BJ (cell line): Measurements from ENCODE around the gene PTPN21. TPM values are rescaled to one million over a fixed set of nuclear protein-coding genes. Genes with fewer than 3 reads are reported as not detected.

Source experiments
- CTCF ChIA-PET: fragments of 350-600 bp; formaldehyde crosslinking; extraction: SDS; loops from one replicate; lab custom pipeline; 2021; ENCODE audit warnings: antibody characterized with exemption, inconsistent platforms; lab: Yijun Ruan, JAX
- POLR2A ChIA-PET: fragments of 300-600 bp; sonication (Branson Sonifier 250); formaldehyde crosslinking; extraction: SDS; loops from one replicate; lab custom pipeline; 2021; ENCODE audit warnings: antibody characterized with exemption; lab: Charles Lee
- DNase-seq: peaks from one replicate; pipeline ENCODE4 v3.0.0-alpha.2; 2011; ENCODE audit warnings: low read depth
- H3K27me3 ChIP-seq: 2 replicates; pipeline ENCODE4 v1.6.0; 2011; ENCODE audit warnings: low read length; ENCODE audit not compliant: control insufficient read depth, insufficient read depth
- H3K36me3 ChIP-seq: 2 replicates; pipeline ENCODE4 v1.5.1; 2011; ENCODE audit warnings: low read length; ENCODE audit not compliant: control insufficient read depth, insufficient read depth
- H3K4me3 ChIP-seq: 2 replicates; pipeline ENCODE4 v1.5.1; 2011; ENCODE audit warnings: low read depth, mild to moderate bottlenecking, control low read depth, low read length
- polyA plus RNA-seq: library from polyadenylated mRNA; depleted of rRNA; stranded (reverse); fragments of >200 nt; gene quantifications from 2 replicates; pipeline ENCODE4 v1.2.3, GENCODE V29; 2011
- TF ChIP-seq, protein P1 (sequence below): IDR thresholded peaks from 2 replicates; pipeline ENCODE4 v1.5.1; 2011; ENCODE audit warnings: low read depth, mild to moderate bottlenecking, control low read depth, inconsistent platforms, low read length, moderate library complexity; ENCODE audit not compliant: insufficient read depth

PTPN21 gene
- polyA plus RNA-seq, 1 experiment = 9.1 TPM

DNA sequence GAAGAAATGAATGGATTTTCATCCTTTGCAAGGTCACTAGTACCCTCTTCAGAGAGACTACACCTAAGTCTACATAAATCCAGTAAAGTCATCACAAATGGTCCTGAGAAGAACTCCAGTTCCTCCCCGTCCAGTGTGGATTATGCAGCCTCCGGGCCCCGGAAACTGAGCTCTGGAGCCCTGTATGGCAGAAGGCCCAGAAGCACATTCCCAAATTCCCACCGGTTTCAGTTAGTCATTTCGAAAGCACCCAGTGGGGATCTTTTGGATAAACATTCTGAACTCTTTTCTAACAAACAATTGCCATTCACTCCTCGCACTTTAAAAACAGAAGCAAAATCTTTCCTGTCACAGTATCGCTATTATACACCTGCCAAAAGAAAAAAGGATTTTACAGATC is 128.5 kb downstream of the PTPN21 start:
- TF ChIP-seq, protein P1, sequence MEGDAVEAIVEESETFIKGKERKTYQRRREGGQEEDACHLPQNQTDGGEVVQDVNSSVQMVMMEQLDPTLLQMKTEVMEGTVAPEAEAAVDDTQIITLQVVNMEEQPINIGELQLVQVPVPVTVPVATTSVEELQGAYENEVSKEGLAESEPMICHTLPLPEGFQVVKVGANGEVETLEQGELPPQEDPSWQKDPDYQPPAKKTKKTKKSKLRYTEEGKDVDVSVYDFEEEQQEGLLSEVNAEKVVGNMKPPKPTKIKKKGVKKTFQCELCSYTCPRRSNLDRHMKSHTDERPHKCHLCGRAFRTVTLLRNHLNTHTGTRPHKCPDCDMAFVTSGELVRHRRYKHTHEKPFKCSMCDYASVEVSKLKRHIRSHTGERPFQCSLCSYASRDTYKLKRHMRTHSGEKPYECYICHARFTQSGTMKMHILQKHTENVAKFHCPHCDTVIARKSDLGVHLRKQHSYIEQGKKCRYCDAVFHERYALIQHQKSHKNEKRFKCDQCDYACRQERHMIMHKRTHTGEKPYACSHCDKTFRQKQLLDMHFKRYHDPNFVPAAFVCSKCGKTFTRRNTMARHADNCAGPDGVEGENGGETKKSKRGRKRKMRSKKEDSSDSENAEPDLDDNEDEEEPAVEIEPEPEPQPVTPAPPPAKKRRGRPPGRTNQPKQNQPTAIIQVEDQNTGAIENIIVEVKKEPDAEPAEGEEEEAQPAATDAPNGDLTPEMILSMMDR = no peak
- no peaks in the 10 kb centered on the region for H3K27me3 ChIP-seq
- no peaks in the 10 kb centered on the region; the same call in 1 of the 2 replicates for H3K36me3 ChIP-seq
- H3K4me3 ChIP-seq = no peak overlapping the region
- CTCF ChIA-PET = no interaction called here
- POLR2A ChIA-PET = no interaction called here
- DNase-seq = no peak

DNA sequence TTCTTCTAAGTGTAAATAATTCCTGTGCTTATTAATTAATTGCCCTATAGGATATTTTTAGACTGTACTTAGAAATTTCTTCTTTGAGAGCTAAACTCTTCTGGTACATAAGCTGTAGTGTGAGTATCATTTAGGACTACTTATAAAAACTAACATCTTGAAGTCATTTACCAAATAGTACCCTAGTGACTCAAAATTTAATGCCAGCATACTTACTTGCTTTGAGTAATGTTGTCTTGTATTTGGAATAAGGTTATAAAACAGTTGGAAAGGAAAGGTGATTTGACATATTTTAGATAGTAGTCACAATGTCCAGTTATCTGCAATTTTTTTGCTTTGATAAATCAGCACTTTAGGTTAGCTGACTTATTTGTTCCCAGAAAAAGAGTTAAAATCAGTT is 130.2 kb downstream of the PTPN21 start:
- Histone ChIP-seq H3K4me3 (no peak overlapping the region), H3K27me3 (no peaks in the 10 kb centered on the region), H3K36me3 (no peaks in the 10 kb centered on the region; the same call in 1 of the 2 replicates)
- POLR2A ChIA-PET = no interaction called here
- TF ChIP-seq, protein P1 = no peak
- CTCF ChIA-PET = no interaction called here
- peak; percentile 43 for DNase-seq

DNA sequence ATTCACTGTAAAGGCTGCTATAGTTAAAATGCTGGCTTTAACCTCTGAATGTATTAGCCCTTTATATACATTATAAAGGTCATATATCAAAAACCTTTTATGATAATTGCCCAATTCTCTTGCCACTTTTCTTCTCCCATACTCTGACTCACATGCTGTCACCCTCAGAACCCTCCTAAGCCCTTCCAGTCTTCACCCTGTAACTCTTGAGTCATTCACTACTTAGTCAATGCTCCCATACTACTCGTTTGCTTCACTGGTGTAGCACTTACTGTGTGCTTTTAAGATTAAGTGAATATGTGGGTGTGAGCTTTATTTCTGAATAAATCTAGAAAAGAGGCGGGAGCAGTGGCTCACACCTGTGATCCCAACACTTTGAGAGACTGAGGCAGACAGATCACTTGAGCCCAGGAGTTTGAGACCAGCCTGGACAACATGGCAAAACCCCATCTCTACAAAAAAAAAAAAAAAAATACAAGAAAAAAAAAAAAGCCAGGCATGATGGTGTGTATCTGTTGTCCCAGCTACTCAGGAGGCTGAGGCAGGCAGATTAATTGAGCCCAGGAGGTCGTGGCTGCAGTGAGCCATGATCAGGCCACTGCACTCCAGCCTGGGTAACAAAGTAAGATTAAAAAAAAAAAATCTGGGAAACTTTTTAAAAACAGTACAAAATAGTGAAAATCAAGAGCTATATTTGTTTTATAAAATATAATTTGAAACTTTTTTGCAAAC is 131.7 kb downstream of the PTPN21 start:
- Histone ChIP-seq H3K36me3 (no peaks in the 10 kb centered on the region; the same call in 1 of the 2 replicates), H3K27me3 (no peaks in the 10 kb centered on the region), H3K4me3 (no peak overlapping the region)
- DNase-seq = peak; percentile 28
- CTCF ChIA-PET = no interaction called here
- POLR2A ChIA-PET = no interaction called here
- TF ChIP-seq, protein P1 = no peak

DNA sequence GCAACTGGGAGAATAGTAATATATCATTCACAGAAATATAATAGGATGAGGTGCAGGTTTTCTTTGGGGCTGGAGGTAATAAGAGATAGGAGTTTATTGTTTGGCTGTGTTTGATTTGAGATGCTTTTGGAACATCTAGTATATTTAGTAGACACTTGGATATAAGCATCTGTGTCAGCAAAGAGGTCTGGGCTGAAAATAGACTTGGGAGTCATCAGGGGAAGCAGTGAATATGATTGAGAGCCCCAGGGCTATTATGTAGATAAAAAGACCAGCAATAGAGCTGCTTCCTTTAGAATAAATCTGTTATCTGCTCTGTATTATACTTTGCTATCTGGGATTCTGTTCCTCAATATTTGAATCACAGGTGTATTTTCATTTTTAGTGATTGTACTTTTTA is 132.8 kb downstream of the PTPN21 start:
- no peak for DNase-seq
- Histone ChIP-seq H3K36me3 (no peaks in the 10 kb centered on the region; the same call in 1 of the 2 replicates), H3K4me3 (no peak overlapping the region), H3K27me3 (no peaks in the 10 kb centered on the region)
- ChIA-PET CTCF (no interaction called here), POLR2A (no interaction called here)
- TF ChIP-seq, protein P1 = no peak

DNA sequence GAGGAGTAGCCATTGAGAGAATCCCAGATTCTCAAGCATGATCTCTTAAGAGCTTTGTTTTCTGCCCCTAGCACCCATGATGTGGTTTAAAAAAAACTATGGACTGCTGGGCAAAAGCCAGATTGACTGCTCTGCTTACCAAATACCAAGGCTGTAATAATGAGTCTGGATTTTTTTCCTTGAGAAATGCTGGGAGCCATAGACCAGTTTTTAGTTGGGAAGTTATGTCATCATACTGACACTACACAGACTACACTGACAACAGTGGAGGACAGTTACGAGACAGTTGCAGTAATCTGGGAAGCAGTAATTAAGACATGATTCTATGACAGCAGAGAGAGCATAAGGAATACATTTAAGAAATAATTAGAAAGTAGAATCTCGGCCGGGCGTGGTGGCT is 133.5 kb downstream of the PTPN21 start:
- no peak for DNase-seq
- POLR2A ChIA-PET = no interaction called here

More for the DNA sequence above, 133.5 kb downstream of the PTPN21 start:
- TF ChIP-seq, protein P1 = no peak
- Histone ChIP-seq H3K4me3 (no peak overlapping the region), H3K36me3 (no peaks in the 10 kb centered on the region; the same call in 1 of the 2 replicates), H3K27me3 (no peaks in the 10 kb centered on the region)
- CTCF ChIA-PET = no interaction called here
